ENCODE measurements around the gene WFIKKN1.

WFIKKN1 gene

DNA sequence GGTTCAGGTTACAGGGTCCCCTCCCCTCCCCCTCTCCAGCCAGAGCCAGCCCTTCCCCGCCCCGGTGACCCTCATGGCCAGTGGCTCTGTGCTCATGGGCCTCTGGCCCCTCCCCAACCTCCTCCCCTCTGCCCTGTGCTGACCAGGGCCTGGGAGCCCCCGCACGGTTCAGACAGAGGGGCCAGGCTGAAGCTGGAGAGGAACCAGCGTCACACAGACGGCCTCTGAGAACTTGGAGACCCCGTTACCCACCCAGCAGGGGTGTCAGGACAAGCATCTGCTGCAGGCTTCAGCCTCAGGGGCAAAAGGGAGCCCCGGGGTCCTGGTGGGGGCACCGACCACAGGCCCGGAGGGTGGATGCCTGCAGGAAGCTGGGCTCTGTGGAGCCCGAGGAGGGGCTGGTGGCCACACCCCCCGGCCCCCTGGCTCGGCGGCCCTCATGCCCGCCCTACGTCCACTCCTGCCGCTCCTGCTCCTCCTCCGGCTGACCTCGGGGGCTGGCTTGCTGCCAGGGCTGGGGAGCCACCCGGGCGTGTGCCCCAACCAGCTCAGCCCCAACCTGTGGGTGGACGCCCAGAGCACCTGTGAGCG, at the start of gene WFIKKN1:
Gene WFIKKN1 (plus strand): TSS at position 171 of the 591 bp plus-strand sequence. CDS start 269 bp downstream, at position 440.
- H3K27ac Mint-ChIP-seq = no peak within 1 kb of the TSS
- DNase-seq = no peak

GRCh38 chr16:582218-582613, 48.6 kb upstream of the WFIKKN1 start:
- Mint-ChIP-seq H3K27ac (no peak overlapping the region), H3K9me3 (no peaks in the 10 kb centered on the region), H3K4me3 (no peak overlapping the region), H3K27me3 (peaks cover 5% of the 10 kb centered on the region), H3K4me1 (peaks cover 17% of the 10 kb centered on the region)
- no peak for DNase-seq
- no peak for ATAC-seq

More for the DNA sequence above, at the start of gene WFIKKN1:
- no peaks in the 10 kb centered on the region for H3K9me3 Mint-ChIP-seq
- H3K4me1 Mint-ChIP-seq = peaks cover 12% of the 10 kb centered on the region
- peak; percentile 4 for ATAC-seq
- H3K4me3 Mint-ChIP-seq = no peak within 1 kb of the TSS
- no peaks in the 10 kb centered on the region for H3K27me3 Mint-ChIP-seq

GRCh38 chr16:582614-583331, 48.0 kb upstream of the WFIKKN1 start:
- ATAC-seq (no peak), DNase-seq (no peak)
- Mint-ChIP-seq H3K4me1 (peaks cover 21% of the 10 kb centered on the region), H3K4me3 (no peak overlapping the region), H3K27ac (no peak overlapping the region), H3K27me3 (peaks cover 5% of the 10 kb centered on the region), H3K9me3 (no peaks in the 10 kb centered on the region)

DNA sequence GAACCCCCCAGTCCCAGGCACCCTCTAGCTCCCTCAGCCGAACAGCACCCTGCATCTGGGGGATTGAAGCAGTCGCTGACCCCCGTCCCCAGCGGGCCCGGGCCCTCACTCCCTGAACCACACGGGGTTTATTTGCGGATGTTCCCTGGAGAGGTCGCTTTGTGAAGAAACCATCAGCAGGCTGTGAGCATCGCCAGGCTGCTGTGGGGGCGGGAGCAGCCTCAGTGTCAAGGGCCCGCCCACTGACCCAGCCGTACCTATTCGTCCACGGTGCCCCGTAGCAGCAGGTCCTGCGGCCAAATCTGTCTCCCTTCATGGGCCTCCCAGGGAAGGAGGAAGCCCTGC, 47.3 kb upstream of the WFIKKN1 start:
- peaks cover 21% of the 10 kb centered on the region for H3K4me1 Mint-ChIP-seq
- no peaks in the 10 kb centered on the region for H3K9me3 Mint-ChIP-seq
- ATAC-seq (no peak), DNase-seq (no peak)
- H3K27ac Mint-ChIP-seq = no peak overlapping the region
- H3K4me3 Mint-ChIP-seq = no peak overlapping the region
- H3K27me3 Mint-ChIP-seq = peaks cover 5% of the 10 kb centered on the region

DNA sequence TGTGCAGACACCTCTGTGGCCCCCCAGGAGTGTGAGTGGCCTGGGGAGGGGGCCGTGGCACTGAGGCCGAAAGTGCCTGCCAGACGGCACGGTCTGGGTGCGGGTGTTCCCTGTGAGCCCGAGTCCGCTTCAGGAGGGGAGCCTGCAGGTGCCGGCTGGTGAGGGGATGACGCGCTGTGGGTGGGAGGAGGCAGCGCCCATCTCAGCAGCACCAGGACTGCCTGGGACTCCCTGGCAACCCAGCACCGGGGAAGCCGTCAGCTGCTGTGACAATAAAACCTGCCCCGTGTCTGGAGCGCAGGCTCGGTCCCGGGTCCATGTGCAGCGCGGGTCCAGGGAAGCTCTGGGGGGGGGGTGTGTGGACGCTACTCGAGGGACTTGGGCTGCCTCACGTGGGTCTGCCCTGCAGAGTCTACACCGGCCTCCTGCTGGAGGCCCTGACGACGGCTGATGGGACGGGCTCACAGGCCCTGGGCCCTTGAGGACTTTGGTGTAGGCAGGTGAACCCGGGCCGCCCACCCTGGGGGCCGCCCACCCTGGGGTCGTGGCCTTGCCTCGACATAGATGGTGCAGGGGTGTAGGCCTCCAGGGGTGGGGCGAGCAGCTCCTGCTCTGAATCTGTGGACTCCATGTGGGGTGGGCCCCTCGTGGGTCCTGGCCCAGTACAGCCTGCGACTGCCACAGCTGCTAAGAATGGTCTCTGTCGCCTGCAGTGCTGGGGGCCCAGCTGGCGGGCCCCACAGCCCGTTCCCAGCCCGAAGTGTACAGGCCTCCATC, 46.8 kb upstream of the WFIKKN1 start:
- no peak overlapping the region for H3K27ac Mint-ChIP-seq
- H3K4me3 Mint-ChIP-seq = no peak overlapping the region
- H3K9me3 Mint-ChIP-seq = no peaks in the 10 kb centered on the region
- ATAC-seq = no peak
- H3K4me1 Mint-ChIP-seq = peaks cover 16% of the 10 kb centered on the region
- DNase-seq = no peak
- H3K27me3 Mint-ChIP-seq = peaks cover 5% of the 10 kb centered on the region

- Mint-ChIP-seq H3K9me3 (no peaks in the 10 kb centered on the region), H3K4me3 (no peak overlapping the region), H3K27ac (no peak overlapping the region), H3K4me1 (peaks cover 15% of the 10 kb centered on the region), H3K27me3 (peaks cover 5% of the 10 kb centered on the region)
- no peak for ATAC-seq
- no peak for DNase-seq
Observed at GRCh38 chr16:585351-585750, 45.4 kb upstream of the WFIKKN1 start.

DNA sequence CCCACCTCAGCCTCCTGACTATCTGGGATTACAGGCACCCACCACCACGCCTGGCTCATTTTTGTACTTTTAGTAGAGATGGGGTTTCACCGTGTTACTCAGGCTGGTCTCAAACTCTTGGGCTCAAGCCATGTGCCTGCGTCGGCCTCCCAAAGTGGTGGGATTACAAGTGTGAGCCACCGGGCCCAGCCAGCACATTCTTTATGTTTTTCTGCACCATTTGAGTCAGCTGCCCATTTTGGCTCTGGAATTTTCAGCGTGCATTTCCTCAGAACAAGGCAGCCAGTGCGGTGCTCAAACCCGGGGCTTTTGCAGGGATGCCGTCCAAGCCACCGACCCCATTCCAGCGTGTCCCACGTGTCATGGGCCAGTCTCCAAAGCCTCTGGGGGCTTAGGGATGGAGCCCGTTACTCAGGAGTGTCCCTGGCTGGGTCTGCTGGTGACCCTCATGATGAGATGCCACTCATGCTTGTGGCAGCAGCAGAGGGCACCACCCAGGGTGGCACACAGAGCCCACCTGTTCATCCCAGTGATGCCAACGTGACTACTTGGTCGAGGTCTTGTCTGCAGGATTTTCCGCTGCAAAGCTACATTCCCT, 44.6 kb upstream of the WFIKKN1 start:
- DNase-seq (no peak), ATAC-seq (no peak)
- Mint-ChIP-seq H3K9me3 (no peaks in the 10 kb centered on the region), H3K27ac (no peak overlapping the region), H3K4me3 (no peak overlapping the region), H3K27me3 (peaks cover 5% of the 10 kb centered on the region), H3K4me1 (peaks cover 23% of the 10 kb centered on the region)

GRCh38 chr16:586645-587590, 43.9 kb upstream of the WFIKKN1 start:
- H3K9me3 Mint-ChIP-seq = no peaks in the 10 kb centered on the region
- peaks cover 5% of the 10 kb centered on the region for H3K27me3 Mint-ChIP-seq
- peak overlapping the region in 1 of 2 donors; percentile 65 for H3K27ac Mint-ChIP-seq
- H3K4me3 Mint-ChIP-seq = peak overlapping the region; percentile 89 to 90
- DNase-seq (no peak), ATAC-seq (no peak)
- peaks cover 30% of the 10 kb centered on the region for H3K4me1 Mint-ChIP-seq

- Mint-ChIP-seq H3K27me3 (peaks cover 5% of the 10 kb centered on the region), H3K4me3 (peak overlapping the region; percentile 89 to 90), H3K27ac (peak overlapping the region; percentile 89 to 98), H3K9me3 (no peaks in the 10 kb centered on the region), H3K4me1 (peaks cover 47% of the 10 kb centered on the region)
- ATAC-seq (peak; percentile 27), DNase-seq (no peak)
Observed at GRCh38 chr16:588639-588888, 42.2 kb upstream of the WFIKKN1 start.

DNA sequence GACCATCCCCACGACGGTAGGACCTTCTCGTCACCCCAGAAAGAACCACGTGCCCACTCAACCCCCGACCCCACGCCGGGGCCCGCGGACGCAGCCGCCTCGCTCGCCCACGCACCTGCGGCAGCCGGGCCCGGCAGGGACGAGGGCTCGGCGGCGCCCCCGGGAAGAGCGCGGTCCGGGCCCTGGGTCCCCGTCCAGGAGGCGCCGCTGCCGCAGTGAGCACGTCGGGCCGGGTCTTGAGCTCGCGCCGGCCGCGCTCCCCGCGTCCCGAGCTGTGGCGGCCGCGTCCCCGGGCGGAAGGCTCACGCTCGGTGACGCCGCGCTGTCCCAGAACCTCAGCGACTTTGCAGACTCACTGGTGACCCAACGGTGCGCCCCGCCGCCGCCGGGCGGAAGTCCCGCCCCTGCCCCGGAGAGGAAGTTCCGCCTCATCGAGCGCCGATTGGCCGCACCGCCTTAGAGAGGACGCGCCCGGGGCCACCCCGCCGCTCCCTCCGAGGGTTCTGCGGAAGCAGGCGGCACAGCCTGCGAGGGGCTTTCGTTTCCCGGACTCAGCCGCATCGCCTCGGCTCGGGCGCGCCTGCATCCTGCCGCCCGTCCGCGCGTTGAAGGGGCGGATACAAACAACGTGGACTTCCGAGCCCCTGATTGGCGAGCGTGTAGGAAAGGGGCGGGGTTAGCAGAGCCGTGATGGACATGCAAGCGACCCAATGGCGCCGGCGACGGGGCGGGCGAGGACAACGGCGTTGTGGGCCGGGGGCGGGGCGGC, 41.7 kb upstream of the WFIKKN1 start:
- Mint-ChIP-seq H3K27ac (peak overlapping the region; percentile 97 to 99), H3K27me3 (peaks cover 5% of the 10 kb centered on the region), H3K9me3 (no peaks in the 10 kb centered on the region), H3K4me3 (peak overlapping the region; percentile 89 to 90), H3K4me1 (peaks cover 52% of the 10 kb centered on the region)
- peak; percentile 98 to 99 for DNase-seq
- ATAC-seq = peak; percentile 81

- Mint-ChIP-seq H3K27ac (peak within 1 kb of the TSS; percentile 97 to 99), H3K27me3 (peaks cover 5% of the 10 kb centered on the region), H3K4me3 (peak within 1 kb of the TSS; percentile 89 to 90), H3K9me3 (no peaks in the 10 kb centered on the region), H3K4me1 (peaks cover 59% of the 10 kb centered on the region)
- ATAC-seq = peak; percentile 90
- DNase-seq = peak; percentile 99
Observed at GRCh38 chr16:589658-590187, 41.1 kb upstream of the WFIKKN1 start, which contains the start of gene RAB40C. Gene RAB40C (plus strand): TSS chr16:590066. CDS start chr16:590292, 226 bp downstream.

- H3K4me1 Mint-ChIP-seq = peaks cover 63% of the 10 kb centered on the region
- peak overlapping the region; percentile 77 to 86 for H3K4me3 Mint-ChIP-seq
- peak; percentile 1 for ATAC-seq
- DNase-seq = peak in 1 of 2 donors; percentile 41
- H3K27me3 Mint-ChIP-seq = peaks cover 4% of the 10 kb centered on the region
- peak overlapping the region; percentile 0 to 9 for H3K27ac Mint-ChIP-seq
- no peaks in the 10 kb centered on the region for H3K9me3 Mint-ChIP-seq
Observed at GRCh38 chr16:590188-590814, 40.5 kb upstream of the WFIKKN1 start.

DNA sequence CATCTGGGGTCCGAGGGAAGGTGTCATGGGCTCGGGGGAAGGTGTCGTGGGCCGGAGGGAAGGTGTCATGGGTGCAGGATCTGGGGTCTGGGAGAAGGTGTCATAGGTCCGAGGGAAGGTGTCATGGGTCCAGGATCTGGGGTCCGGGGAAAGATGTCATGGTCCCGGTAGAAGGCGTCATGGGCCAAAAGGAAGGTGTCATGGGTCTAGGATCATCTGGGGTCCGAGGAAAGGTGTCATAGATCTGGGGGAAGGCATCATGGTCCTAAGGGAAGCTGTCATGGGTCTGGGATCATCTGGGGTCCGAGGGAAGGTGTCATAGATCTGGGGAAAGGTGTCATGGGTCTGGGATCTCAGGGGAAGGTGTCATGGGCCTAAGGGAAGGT, 40.0 kb upstream of the WFIKKN1 start:
- Mint-ChIP-seq H3K9me3 (no peaks in the 10 kb centered on the region), H3K4me3 (peak overlapping the region; percentile 77 to 86), H3K27ac (peak overlapping the region; percentile 0 to 9), H3K27me3 (no peaks in the 10 kb centered on the region), H3K4me1 (peaks cover 61% of the 10 kb centered on the region)
- no peak for ATAC-seq
- DNase-seq = no peak

- no peaks in the 10 kb centered on the region for H3K27me3 Mint-ChIP-seq
- DNase-seq (no peak), ATAC-seq (no peak)
- H3K9me3 Mint-ChIP-seq = no peaks in the 10 kb centered on the region
- peak overlapping the region in 1 of 2 donors; percentile 86 for H3K27ac Mint-ChIP-seq
- peak overlapping the region; percentile 77 to 86 for H3K4me3 Mint-ChIP-seq
- H3K4me1 Mint-ChIP-seq = peaks cover 64% of the 10 kb centered on the region
Observed at GRCh38 chr16:591231-591630, 39.6 kb upstream of the WFIKKN1 start.

All from stimulated activated naive CD8-positive, alpha-beta T cell treated with anti-CD3 and anti-CD28 coated beads, Interleukin-15, amount 100 ng/mL, for 72 hours (primary cell).